NCI-H1694 treated with DMSO at 0.1 percent for 48 hours (cell line): ENCODE results near the gene CLDN6.

ENCODE experiments used
- DNase-seq: peaks from one replicate; lab custom pipeline; 2025; lab: John Stamatoyannopoulos, UW

The CLDN6 gene

DNA sequence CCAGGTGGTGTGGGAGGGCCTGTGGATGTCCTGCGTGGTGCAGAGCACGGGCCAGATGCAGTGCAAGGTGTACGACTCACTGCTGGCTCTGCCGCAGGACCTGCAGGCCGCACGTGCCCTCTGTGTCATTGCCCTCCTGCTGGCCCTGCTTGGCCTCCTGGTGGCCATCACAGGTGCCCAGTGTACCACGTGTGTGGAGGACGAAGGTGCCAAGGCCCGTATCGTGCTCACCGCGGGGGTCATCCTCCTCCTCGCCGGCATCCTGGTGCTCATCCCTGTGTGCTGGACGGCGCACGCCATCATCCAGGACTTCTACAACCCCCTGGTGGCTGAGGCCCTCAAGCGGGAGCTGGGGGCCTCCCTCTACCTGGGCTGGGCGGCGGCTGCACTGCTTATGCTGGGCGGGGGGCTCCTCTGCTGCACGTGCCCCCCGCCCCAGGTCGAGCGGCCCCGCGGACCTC, 4.5 kb downstream of the CLDN6 start:
- DNase-seq = no peak

DNA sequence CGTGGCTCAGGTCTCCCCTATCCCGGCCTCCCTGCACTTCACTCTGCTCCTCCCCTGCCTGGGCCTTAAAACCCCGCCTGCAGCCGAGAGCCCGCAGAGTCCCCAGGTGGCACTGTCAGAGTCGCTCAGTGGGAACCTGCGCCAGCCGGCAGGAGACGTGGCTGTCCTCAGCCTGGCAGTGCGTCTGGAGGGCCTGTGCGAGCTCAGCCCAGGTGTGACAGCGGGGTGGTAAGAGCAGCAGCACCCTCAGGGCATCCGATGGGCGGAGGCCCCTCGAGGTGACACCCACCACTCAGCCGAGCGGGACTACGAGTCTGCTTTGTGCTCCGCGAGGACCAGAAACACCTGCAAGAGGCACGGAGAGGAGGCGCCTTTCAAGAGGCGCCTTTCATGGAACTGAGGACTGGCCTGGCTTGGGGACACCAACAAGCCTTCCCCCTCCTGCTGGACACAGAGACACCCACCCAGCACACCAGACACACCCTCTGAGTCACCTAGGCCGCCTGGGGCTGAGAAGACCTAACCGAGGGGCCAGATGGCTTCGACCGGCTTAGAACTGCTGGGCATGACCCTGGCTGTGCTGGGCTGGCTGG, 5.1 kb downstream of the CLDN6 start, which contains the start of gene CLDN9:
TSS of gene CLDN9 (plus strand) at position 96 of the 593 bp plus-strand sequence. CDS start at position 536, 440 bp downstream.
- no peak for DNase-seq

DNA sequence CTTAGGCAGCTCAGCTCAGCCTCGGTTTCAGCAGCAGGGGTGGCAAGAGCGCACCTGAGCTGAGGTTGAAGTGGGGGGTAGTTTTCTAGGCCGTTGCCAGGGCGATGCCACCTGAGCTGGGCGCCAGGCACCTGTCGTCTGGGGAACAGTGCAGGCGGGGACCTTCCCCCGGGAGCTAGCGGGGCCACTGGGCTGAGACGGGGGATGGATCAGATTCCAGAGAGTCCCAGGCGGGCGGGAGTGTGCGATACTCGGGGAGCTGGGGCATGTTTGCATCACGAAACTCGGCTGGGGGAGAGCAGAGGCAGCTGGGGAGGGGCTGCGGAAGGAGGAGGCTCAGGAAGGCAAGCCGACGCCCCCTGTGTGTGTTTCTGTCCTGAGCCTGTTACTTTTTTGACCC, 5.7 kb downstream of the CLDN6 start:
- no peak for DNase-seq

DNA sequence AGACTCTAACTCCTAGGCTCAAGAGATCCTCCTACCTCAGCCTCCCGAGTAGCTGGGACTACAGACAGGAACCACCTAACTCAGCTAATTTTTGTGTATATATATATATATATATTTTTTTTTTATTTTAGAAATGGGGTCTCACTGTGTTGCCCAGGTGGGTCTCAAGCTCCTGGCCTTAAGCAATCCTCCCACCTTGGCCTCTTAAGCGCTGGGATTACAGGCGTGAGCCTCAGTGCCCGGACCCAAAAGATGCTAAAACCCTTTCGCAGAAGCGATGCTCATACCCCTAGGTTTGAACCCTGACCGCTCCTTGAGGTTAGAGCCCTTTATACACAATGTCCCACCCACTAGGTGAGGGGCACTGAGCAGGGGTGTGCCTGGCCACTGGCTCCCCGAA, 7.5 kb downstream of the CLDN6 start:
- no peak for DNase-seq

DNA sequence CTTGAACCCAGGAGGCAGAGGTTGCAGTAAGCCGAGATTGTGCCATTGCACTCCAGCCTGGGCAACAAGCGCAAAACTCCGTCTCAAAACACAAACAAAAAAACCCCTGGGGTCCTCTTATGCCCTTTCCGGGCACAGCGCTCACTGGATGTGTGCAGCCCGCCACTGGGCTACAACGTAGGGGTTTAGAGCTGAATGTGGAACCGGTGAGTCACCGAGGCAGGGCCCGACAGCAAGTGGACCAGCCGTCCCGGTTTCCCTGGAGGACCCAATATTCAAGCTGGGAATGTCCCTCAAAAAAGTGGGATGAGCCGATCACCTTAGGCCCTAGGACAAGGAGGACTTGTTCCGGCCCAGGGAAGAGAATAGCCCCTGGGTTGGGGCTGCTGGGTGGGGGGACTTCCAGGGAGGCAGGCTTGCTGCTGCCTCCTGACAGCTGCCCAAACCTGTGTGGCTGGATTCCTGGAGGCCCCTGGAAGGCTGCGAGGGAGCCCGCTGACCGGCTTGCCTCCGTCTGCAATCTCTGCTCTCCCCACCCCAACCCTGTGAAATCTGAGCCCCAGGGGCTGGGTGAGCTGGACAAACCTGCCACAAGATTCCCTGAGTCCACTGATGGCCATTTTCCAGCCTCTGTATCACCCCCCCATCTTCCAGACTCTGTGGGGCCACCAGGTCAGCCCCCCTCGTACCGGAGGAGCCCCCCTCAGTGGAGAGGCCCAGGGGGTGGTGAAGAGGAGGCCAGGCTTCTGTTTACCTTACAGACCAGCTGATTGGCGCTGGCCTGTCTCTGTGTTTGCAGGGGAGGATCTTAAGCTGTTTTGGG, 8.2 kb downstream of the CLDN6 start:
- DNase-seq = no peak

DNA sequence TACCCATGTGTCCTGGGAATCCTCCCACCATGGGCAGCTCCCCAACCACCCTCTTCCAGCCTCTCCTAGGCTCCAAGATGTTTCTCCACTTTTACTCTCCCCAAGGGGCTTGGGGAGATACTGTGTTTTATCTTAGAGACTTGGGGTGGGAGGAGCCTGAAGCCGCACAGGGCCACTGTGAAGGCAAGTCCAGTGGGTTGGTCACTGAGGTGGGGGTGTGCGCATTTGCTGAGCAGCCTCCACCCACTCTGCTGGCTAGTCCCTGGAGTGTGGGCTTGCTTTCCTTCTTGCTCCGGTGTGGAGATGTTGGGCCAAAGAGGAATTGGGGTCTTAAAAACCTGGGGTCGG, 9.3 kb downstream of the CLDN6 start:
- DNase-seq = no peak

DNA sequence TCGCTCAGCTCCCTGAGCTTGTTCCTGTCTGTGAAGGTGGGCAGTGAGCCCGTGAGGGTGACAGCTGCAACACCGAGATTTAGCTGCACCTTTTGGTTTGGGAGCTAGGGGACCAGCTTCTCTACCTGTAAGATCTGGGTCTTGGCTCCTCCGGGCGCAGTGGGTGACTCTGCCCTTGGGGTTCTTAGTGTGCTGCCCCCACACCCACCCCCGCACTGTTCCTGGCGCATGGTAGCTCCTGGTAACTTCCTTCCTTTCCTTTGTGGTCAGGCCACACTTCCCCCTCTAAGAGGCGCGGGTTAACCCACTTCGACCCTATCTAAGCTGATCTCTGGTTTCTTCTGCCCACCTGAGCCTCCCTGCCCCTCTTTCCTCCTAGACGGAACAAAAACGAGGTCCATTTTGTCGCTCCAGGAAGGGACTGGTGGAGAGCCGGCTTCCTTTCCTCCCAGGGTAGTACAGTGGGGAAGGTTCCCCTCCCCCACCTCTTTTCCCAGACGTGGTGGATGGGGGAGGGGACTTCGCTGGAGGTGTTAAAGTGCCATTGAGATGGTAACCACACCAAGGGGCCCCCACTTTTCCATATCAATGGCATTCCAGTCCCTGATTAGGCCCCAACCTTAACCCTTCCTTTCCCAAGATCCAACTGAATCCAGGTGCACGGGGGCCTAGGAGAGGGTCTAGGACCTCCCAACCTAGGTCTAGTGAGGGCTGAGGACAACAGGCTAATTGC, 9.9 kb downstream of the CLDN6 start:
- no peak for DNase-seq

DNA sequence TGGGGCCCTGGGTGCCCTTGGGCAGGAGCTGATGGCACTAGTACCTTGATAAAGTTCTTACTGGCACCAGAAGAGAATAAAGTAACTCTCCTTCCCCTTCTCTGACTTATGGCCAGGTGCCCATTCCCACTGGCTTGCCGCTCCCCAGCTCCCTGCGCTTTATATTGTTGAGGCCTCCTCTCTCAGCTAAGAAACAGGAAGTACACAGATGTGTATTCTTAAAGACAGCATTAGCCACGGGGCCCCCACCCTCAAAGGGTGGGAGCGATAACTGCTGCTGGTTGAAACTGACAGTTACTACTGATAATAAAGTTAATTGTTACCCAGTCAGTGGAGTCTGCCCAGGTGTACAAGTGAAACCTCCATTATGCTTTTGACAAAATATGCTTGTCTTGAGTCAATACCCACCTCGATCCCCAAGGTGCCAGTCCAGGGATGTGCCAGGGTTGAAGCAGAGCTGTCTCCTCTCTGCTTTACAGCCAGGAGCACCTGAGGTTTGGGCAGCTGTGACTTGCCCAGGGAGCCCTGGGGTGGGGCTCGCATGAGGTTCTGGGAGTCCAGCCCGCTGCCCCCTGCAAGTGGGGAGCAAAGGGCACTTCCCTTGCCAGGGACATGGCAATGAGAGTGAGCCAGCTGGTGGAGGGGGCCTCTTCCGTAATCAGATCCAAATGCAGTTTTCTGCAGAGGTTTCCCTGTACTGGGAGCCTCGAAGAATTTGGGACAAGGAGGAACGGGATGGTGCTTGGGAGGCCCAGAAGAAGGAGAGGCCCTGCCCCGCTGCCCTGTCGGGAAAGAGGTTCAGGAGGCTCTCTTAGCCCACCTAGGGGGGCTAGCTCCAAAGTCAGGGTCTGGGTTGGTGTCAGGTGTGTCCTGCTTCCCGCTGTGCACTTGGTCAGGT, 10.7 kb downstream of the CLDN6 start:
- no peak for DNase-seq

DNA sequence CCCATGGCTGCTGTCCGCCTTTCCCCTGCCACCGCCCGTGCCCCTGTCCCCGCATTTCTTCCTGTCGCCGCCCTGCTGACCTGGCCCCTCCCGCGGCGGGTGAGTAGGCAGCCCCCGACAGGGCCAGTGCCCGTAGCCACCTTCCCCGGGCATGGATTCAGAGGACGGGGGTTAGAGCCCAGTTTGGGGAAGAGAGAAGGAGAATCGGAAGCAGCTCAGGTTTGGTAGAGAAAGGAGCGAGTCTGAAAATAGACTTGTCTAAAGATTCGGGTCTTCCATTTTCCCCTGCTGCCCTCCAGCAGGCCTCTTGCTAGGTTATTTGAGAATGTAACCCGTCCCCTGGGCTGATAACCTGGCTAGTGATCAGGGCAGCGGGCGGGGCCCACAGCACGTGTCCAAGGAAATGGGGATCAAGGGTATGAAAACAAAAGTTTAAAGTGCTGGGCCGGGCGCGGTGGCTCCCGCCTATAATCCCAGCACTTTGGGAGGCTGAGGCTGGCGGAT, 13.2 kb downstream of the CLDN6 start:
- DNase-seq = no peak

DNA sequence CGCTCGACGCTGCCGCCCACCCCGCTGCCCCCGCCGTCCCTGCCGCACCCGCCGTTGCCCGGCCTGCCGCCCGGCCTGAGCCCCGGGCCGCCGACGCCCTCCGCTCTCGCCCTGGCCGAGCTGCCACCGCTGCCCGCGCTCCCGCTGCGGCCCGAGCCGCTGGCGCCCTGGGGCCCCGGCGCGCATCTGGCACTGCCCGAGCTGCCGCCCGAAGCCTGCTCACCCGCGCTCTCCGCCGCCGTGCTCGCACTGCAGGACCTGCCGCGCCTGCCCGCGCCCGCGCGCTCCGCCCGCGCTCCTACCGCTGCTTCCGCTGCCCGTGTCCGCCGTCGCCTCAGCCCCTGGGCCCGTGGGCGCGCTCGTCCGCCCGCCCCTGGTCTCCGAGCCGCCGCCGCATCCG, 13.7 kb downstream of the CLDN6 start:
- DNase-seq = no peak

DNA sequence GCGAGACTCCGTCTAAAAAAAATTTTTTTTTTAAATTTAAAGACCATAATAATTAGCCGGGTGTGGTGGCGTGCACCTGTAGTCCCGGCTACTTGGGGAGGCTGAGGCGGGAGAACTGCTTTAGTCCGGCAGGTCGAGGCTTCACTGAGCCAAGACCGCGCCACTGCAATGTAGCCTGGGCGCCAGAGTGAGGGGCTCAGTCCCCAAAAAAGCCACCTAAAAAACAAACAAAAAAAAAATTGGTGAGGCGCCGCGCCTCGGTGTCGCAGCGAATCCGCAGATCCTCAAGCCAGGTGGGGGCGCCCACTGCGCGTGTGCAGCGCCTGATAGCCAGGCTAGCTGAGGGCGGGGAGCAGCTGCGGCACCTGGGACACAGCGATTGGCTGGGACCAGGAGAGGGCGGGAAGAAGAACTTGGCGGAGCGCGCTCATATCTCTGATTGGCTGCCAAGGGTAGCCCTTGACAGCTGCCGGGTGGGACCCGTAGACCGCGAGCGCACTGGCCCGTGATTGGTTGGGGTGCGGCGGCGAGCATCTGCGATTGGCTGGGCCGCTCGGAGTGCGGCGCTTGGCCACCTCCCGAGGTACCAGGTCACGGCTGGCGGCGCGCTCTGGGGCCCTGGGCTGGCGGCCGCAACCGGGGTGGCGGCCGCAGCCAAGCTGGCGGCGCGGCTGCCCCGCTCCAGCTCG, 14.3 kb downstream of the CLDN6 start:
- peak; percentile 97 for DNase-seq

DNA sequence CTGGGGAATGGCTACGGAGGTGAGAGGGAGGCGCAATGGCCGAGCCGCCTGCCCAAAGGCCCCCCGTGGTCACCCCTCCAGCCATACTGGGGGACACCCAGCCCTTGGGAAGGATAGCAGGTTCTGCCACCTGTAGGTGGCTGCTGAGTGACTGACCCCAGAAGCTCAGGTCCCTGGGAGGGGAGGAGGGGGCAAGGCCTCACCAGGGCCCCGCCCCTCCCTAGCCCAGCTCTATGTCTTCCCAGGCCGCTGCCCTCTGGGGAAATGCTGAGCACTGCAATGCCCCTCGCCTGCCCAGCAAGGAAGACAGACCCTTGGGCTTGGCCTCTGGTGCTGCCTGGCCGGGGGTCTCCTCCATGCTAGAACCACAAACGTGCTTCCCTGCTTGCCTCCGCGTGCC, 16.7 kb downstream of the CLDN6 start:
- DNase-seq = no peak

DNA sequence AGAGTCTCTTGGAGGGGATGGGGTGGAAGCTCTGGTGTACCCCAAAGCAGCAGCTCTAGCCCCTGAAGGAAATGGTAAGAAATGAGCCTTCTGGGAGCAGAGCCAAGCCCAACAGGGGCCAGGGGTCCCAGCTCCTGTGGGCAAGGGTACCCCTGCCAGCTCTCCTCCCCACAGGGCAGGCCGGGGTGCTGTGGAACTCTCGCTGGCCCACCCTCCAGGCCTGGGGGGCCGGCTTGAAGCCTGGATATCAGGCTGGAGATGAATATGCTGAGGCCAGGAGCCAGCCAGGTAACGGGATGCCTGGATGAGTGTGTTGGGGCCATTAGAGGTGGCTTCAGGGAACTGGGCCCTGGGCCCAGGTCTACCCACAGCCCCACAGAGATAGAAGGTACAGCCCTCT, 17.4 kb downstream of the CLDN6 start:
- DNase-seq = no peak

DNA sequence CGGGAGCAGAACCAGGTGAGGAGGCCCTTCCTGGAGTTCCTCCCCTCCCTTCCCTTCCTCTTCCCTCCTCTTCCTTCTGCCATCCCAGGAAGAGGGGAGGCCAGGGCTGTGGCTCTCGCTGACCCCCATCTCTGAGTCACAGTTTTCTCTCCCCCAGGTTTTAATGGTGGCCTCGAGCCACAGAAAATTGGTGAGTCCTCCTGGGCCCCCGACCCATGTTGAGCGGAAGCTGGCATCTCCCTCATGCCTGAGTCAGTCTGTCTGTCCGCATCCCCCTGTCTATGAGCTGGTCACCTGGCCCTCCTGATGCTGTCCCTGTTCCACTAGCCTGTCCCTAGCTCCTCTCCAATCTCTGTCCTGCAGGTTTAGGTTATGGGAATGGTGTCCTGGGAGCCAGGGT, 18.1 kb downstream of the CLDN6 start:
- no peak for DNase-seq

DNA sequence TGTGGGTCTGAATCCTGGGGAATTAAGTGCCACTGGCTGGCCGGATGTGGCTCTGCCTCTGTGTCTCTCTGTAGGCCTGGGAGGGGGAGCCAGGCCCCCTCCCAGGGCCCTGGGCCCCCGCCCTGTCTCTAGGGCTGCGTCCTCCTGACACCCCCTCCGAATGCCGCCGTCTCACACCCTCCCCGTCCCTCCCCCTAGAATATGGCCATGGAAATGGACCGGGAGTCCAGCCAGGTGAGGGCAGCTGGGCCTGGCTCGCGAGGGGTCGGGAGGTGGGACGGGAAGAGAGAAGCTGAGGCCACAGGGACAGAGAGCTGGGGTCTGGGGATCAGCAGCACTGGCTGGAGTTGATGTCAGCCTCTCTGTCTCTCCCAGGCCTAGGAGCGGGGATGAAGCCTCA, 21.7 kb downstream of the CLDN6 start:
- DNase-seq = no peak

DNA sequence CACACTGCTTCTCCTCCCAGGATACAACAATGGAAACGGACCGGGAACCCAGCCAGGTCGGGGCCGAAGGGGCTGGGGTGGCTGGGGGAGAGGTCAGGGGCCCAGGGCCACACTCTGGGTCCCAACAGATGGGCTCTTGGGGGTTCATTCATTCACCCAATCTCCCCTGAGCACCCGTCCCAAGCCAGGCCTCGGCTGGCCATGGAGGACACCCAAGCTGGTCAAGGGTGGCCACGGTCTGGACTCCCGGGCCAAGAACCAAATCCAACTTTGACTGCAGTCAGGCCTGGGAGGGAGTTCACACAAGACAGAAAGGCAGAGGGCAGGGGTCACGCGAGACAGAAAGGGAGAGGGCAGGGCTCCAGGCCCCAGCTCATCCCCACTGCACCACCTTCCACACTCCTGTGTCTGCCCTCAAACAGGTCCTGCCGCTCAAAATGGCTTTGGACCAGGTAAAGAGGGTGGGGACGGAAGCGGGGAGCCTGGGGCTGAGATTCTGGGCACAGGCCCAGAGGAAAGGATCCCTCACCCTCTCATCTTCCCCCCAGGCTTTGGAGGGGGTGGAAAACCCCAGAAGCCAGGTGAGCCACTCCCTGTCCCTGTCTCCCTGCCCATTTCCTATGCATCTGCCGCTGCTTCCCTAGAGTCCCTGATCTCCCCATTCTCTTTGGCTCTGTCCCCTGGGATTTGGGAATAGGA, 25.5 kb downstream of the CLDN6 start:
- no peak for DNase-seq

DNA sequence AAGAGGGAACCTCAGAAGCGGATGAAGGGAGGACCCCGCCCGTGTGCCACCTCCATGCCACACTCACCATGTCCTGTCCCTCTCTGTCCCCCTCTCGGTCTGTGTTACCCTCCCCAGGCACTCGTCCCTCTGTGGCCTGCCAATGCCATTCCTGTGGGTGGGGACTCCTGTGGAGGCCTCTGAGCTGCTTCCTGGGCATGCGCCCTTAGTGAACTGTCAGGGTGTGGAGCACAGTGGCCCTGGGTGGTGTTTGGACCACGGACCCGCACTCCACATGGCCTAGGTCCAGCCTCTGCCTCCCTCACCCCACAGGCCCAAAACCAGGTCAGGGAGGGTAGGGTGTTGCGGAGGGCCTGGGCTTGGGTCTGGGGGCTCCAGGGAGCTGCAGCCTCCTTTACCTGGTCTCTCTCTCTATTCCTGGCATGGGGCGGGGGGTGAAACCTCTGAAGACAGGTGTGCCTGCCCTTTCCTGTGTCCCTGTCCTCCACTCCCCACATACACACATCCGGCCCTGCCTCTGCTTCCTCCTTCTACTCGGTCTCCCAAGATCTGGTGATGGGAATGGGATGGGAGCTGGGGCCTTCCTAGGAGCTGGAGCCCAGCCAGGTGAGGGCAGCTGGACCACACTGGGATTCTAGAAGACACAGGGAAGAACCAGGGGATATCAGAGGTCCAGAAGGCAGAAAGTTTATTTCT, 26.3 kb downstream of the CLDN6 start:
- no peak for DNase-seq

DNA sequence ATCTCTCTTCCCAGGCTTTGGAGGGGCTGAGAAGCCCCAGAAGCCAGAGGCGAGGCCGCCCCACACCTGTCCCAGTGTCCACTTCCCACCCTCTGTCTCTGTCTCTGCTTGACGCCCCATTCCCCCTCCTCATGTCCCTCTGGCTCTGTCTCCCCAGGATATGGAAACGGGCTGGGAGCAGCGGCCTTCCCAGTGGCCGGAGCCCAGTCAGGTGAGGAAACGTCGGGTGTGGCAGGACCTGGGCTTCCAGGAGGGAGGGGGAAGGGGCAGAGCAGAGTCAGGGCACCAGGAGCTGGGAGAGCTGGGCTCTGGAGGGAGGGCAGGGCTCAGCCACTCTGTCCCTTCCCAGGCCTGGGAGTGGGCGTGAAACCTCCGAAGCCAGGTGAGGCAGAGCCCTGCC, 27.1 kb downstream of the CLDN6 start:
- no peak for DNase-seq

DNA sequence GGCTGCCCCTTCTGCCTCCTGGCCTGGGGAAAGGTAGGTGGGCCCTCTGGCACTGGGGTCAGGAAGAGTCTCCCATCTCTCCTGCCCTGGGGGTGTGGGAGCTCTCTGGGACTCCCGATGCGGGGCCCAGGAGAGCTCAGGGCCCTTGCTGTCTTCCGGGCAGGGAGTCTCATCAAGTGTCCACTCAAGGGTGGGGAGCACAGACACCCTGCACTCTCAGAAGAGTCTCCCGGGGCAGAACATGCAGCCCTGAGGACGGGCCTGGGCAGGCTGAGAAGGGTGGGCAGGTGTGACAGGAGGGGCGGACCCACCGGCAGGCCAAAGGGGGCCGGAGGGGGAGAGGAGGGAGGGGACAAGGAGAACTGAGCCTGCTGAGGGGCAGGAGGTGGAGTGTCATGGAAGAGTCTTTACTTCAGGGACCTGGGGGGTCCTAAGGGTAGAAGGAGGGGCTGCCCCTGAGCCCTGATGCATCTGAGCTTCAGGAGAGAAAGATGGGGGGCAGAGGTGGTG, 29.3 kb downstream of the CLDN6 start:
- no peak for DNase-seq

DNA sequence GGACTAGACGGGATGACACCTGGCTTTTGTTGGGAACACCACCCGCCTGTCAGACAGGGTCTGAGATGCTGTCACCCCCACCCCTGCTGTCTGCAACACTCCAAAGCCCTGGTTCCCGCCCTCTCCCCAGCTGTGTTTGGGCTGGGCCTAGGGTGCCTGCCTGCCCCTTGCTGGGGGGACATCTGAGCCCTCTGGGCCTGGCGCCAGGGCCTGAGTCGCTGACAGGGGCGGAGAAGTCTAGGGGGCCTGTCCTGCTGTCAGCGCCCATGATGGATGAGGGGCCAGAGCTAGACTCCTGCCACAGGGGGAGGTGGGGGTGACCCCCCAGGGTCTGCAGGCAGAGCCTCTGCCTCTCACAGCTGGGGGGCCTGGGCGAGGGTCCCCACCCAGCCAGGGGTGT, 30.1 kb downstream of the CLDN6 start:
- DNase-seq = peak; percentile 59
